GM12878 (cell line): ENCODE results near the gene RNF11. TPM values are rescaled to one million over a fixed set of nuclear protein-coding genes. Genes with fewer than 3 reads are reported as not detected.

Experiments
- ATAC-seq: fragments of 200-7000 bp; cut with Tn5 transposase; 3 replicates; pipeline ENCODE4 v1.9.1; 2020; ENCODE audit warnings: mild to moderate bottlenecking, moderate library complexity
- BruUV-seq: library from RNA; stranded (reverse); fragments of 400-500 nt; replicated peaks from 2 replicates; lab custom pipeline; 2021; lab: Mats Ljungman, UMichigan
- CTCF ChIA-PET: fragments of 300-600 bp; sonication (Branson Sonifier 250); formaldehyde crosslinking; extraction: SDS; loops from one replicate; lab custom pipeline; 2021; ENCODE audit warnings: inconsistent platforms; lab: Yijun Ruan, JAX
- POLR2A ChIA-PET: fragments of 350-600 bp; formaldehyde crosslinking; extraction: SDS; loops from one replicate; lab custom pipeline; 2021; ENCODE audit warnings: inconsistent platforms; lab: Charles Lee
- RAD21 ChIA-PET: fragments of 300-600 bp; sonication (Branson Sonifier 250); formaldehyde crosslinking; loops from one replicate; lab custom pipeline; 2023; ENCODE audit warnings: antibody characterized with exemption; ENCODE audit not compliant: unreplicated experiment; lab: Charles Lee
- SMC1A ChIA-PET: fragments of 300-600 bp; sonication (Branson Sonifier 250); formaldehyde crosslinking; loops from one replicate; lab custom pipeline; 2023; ENCODE audit not compliant: unreplicated experiment, uncharacterized antibody; lab: Charles Lee
- DNase-seq: peaks from one replicate; pipeline ENCODE4 v3.0.0-alpha.2; 2011; ENCODE audit warnings: low read depth, low spot score
- FAIRE-seq: peaks from 3 replicates; lab custom pipeline; 2011; peaks lifted over from hg19 to GRCh38; lab: Jason Lieb, UNC
- H2AFZ ChIP-seq: 2 replicates; pipeline ENCODE4 v1.6.0; 2011; ENCODE audit warnings: low read depth, low read length, control low read depth; ENCODE audit not compliant: control insufficient read depth
- H3K27ac ChIP-seq: 2 replicates; pipeline ENCODE4 v1.5.1; 2011; ENCODE audit warnings: control low read depth; ENCODE audit not compliant: control insufficient read depth, insufficient read depth
- H3K27me3 ChIP-seq, 2 experiments: replicated peaks in 1 of 2; 2 replicates each; pipeline versions ENCODE4 v1.6.0 to v1.6.1; 2011; ENCODE audit warnings: low read length in 1 of 2; ENCODE audit not compliant: control insufficient read depth in 2 of 2, insufficient read depth in 2 of 2
- H3K36me3 ChIP-seq, 2 experiments: 2 replicates each; pipeline ENCODE4 v1.5.1; 2011; ENCODE audit warnings: low read length in 1 of 2; ENCODE audit not compliant: control insufficient read depth in 2 of 2, insufficient read depth in 2 of 2
- H3K4me1 ChIP-seq: 2 replicates; pipeline ENCODE4 v1.6.1; 2011; ENCODE audit warnings: mild to moderate bottlenecking, low read length, moderate library complexity, mixed read lengths; ENCODE audit not compliant: control insufficient read depth, insufficient read depth
- H3K4me2 ChIP-seq: 2 replicates; pipeline ENCODE4 v1.6.0; 2011; ENCODE audit warnings: control low read depth; ENCODE audit not compliant: control insufficient read depth, insufficient read depth
- H3K4me3 ChIP-seq: fragments of 200-600 bp; sonication (generic); 2 replicates; pipeline ENCODE4 v1.5.1; 2016
- H3K79me2 ChIP-seq: 2 replicates; pipeline ENCODE4 v1.6.0; 2011; ENCODE audit warnings: low read length; ENCODE audit not compliant: control insufficient read depth, insufficient read depth
- H3K9ac ChIP-seq: 2 replicates; pipeline ENCODE4 v1.8.0; 2011; ENCODE audit warnings: low read length, control low read depth, mixed read lengths; ENCODE audit not compliant: control insufficient read depth, insufficient read depth
- H3K9me3 ChIP-seq: replicated peaks from 3 replicates; pipeline ENCODE4 v1.5.1; 2011; ENCODE audit warnings: mild to moderate bottlenecking, low read length; ENCODE audit not compliant: control insufficient read depth, insufficient read depth
- H4K20me1 ChIP-seq: 2 replicates; pipeline ENCODE4 v1.6.0; 2011; ENCODE audit not compliant: control insufficient read depth, insufficient read depth
- POLR2AphosphoS5 ChIP-seq: IDR thresholded peaks from 2 replicates; pipeline ENCODE4 v1.6.1; 2011; ENCODE audit warnings: mild to moderate bottlenecking, low read length, inconsistent platforms
- SMAD5 ChIP-seq: IDR thresholded peaks from 2 replicates; pipeline ENCODE4 v1.6.1; 2016; ENCODE audit warnings: antibody characterized with exemption, low read depth
- SUPT20H ChIP-seq: IDR thresholded peaks from 2 replicates; pipeline ENCODE4 v1.6.1; 2011; ENCODE audit warnings: low read depth, mild to moderate bottlenecking, low read length, moderate library complexity, borderline replicate concordance; ENCODE audit not compliant: control insufficient read depth
- TCF3 ChIP-seq: IDR thresholded peaks from 2 replicates; pipeline ENCODE4 v1.6.1; 2012; ENCODE audit warnings: low read depth, mild to moderate bottlenecking, low read length, borderline replicate concordance; ENCODE audit not compliant: insufficient read depth
- WGBS: methylation state at CpG from one replicate; pipeline ENCODE4 v1.1.6; 2016; ENCODE audit warnings: low lambda C conversion rate; ENCODE audit not compliant: insufficient replicate concordance, insufficient coverage; ENCODE audit errors: missing lambda C conversion rate; 5-methylcytosine and 5-hydroxymethylcytosine counted together
- in situ Hi-C: fragments of 300-500 bp; cut with MboI; formaldehyde crosslinking; loops from 9 replicates; pipeline ENCODE4 v1.14.3; 2018; ENCODE audit warnings: mixed read lengths
- intact Hi-C: fragments of 100-400 bp; cut with micrococcal nuclease; formaldehyde crosslinking; loops from one replicate; pipeline ENCODE4 v1.14.2; 2022; ENCODE audit not compliant: unreplicated experiment
- polyA plus RNA-seq, 11 experiments: library from polyadenylated mRNA; depleted of rRNA in 4 of 11; unstranded in 6 of 11; stranded (reverse) in 5 of 11; fragments of >200 nt; fragmentation: Nextera tagmentation in 4 of 11; fragmentation: Illumina TruSeq in 1 of 11; extraction: Ambion mirVana in 4 of 11; extraction: Trizol in 1 of 11; gene quantifications; 1 replicate in 1 of 11; 2 replicates in 10 of 11; pipeline versions ENCODE4 v1.2.1 to v1.2.3, GENCODE V29; 2011 to 2016; ENCODE audit warnings: inconsistent platforms in 2 of 11, missing spikeins in 2 of 11, low read depth in 1 of 11
- total RNA-seq, 4 experiments: library from RNA; depleted of rRNA in 3 of 4; stranded (reverse); fragments of >200 nt in 3 of 4; fragmentation: Illumina TruSeq in 1 of 4; extraction: Trizol in 1 of 4; gene quantifications; 2 replicates each; pipeline versions ENCODE4 v1.2.1 to v1.2.3, GENCODE V29; 2013 to 2021

Gene RNF11
- total and polyA plus RNA-seq, 10 of the 15 experiments (the other 5 are each of a cell fraction or from before 2014, with no cell fraction given), result 9.5 to 43.6 (median 32.3) TPM

GRCh38 chr1:51299185-51299885 lies 63.3 kb downstream of the RNF11 start:
- RAD21 ChIA-PET, result no interaction called here
- WGBS, result 94% methylated on average over 11 of the region's 11 CpGs
- Histone ChIP-seq H3K4me1 (peaks cover 59% of the 10 kb centered on the region), H3K27me3 (no peaks in the 10 kb centered on the region; a peak in 1 of 4 replicates), H3K9ac (no peak overlapping the region)
- POLR2A ChIA-PET, result no interaction called here
- ATAC-seq (no peak), DNase-seq (no peak)
- TF ChIP-seq SUPT20H (no peak), POLR2AphosphoS5 (no peak), TCF3 (no peak), SMAD5 (no peak)
- TF ChIP-seq, all 136 proteins: peak for 0
- no peaks in the 10 kb centered on the region for H3K79me2 ChIP-seq
- no peak overlapping the region for H3K4me3 ChIP-seq
- no peaks in the 10 kb centered on the region for H3K36me3 ChIP-seq
- no peaks in the 10 kb centered on the region for H4K20me1 ChIP-seq
- no peak overlapping the region for H3K4me2 ChIP-seq
- no peak overlapping the region for H3K27ac ChIP-seq
- no peak overlapping the region for H2AFZ ChIP-seq
- in situ Hi-C loops (no loop called here), intact Hi-C loops (loop anchor here (5.0 to 10.0 kb wide), 2 partner anchors 238 to 425 kb away; no protein-coding TSS in a partner anchor)
- BruUV-seq, result no TSS peak
- FAIRE-seq, result no peak
- ChIA-PET CTCF (interaction anchor here (0.9 to 1.2 kb wide), 2 partner anchors 110 to 426 kb away, joined by 4 to 5 read pairs; no protein-coding TSS in a partner anchor), SMC1A (interaction anchor here (0.7 to 1.4 kb wide), 3 partner anchors 32 to 548 kb away, joined by 3 to 4 read pairs (median 3); no protein-coding TSS in a partner anchor)
- no peaks in the 10 kb centered on the region; the same call in 2 of the 3 replicates for H3K9me3 ChIP-seq
